Daoy (cell line): ENCODE measurements around the gene FALEC. TPM values are rescaled to one million over a fixed set of nuclear protein-coding genes. Genes with fewer than 3 reads are reported as not detected.

Experiments used
- DNase-seq: peaks from one replicate; pipeline ENCODE4 v3.0.0-alpha.2; 2015; ENCODE audit warnings: low read depth
- total RNA-seq: library from RNA; depleted of rRNA; stranded (reverse); fragments of >200 nt; shearing (Covaris generic); gene quantifications from 2 replicates; pipeline ENCODE4 v1.2.3, GENCODE V29; 2014

Gene FALEC
- total RNA-seq, 1 experiment from 2014 or later: not detected

DNA sequence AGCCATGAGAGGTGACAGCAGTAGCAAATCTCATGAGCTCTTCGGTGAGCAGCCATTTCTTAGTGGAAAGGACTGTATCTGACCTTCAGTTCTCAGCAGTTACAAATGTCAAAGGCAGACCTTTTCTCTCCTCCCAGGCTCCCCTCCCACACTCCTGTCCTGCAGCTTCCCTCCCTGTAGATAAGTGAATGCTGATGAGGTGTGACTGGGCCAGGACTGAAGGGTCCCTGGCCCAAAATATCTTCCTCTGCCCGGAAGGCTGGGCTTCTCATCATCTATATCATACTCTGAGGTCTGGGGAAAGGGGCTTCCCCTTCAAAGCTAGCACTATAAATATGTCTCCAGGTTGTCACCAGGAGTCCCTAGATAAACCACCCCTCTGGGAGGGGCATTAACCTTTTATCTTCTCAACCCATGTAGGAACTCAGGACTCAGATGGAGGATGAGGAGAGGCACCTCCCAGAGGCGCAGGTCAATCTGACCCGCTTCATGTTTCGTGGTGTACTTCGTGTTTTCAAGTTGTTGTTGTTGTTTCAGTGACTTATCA is 30.0 kb downstream of the FALEC start:
- no peak for DNase-seq

- DNase-seq: no peak
These were observed 30.9 kb downstream of the FALEC start for GRCh38 chr1:150546294-150546937.

DNA sequence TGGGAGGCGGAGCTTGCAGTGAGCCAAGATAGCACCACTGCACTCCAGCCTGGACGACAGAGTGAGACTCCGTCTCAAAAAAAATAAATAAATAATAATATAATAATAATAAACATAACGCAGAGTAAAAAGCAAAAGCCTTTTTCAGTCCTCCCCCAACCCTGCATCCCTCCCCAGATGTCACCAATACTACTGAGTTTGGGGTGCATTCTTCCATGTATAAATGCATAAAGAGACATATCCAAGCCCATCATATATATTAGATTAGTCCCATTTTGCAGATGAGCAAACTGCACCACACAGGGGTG is 32.7 kb downstream of the FALEC start:
- DNase-seq: no peak

DNA sequence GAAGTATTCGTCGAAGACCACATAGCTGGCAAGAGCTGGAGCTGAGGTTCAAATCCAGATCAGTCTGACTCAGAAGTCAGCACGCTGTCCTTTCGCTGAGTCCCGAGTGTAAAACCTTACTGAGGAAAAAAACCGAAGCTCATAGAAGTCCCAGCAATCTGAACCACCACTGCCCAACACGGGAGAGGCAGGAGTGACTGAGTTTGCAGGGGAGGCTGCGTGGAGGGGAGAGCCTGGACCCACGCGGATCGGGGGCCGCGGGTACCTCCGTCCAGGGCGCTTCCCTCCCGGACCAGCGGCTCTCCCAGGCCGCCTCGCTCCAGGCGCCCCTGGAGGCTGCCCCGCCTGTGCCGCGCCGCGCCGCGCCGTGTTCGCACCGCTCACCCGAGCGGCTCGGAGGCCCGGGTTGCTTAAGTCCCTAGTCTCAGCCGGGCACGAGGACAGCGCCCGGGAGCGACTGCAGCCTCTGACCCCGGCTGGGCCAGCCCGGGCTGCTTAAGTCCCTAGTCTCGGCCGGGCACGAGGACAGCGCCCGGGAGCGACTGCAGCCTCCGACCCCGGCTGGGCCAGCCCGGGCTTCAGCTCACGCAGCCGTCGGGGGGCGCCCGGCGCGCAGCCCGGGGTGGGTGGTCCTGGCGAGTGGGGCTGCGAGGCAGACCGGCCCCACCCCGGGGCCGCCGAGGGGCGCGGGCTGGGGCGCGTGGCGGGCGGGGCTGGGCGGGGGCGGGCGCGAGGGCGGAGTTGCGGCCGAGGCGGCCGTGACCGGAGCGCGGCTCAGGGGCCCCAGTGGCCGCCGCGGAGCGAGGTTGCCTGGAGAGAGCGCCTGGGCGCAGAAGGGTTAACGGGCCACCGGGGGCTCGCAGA is 33.3 kb downstream of the FALEC start, which contains the start of gene ADAMTSL4:
ADAMTSL4 (plus strand) TSS at position 777 of the 864 bp plus-strand sequence. CDS start 2,881 bp downstream, outside the sequence.
- DNase-seq: peak; percentile 59

- DNase-seq: no peak
These were observed 34.1 kb downstream of the FALEC start for GRCh38 chr1:150549496-150550221.

GRCh38 chr1:150550222-150551050 is 34.9 kb downstream of the FALEC start:
- DNase-seq: no peak

DNA sequence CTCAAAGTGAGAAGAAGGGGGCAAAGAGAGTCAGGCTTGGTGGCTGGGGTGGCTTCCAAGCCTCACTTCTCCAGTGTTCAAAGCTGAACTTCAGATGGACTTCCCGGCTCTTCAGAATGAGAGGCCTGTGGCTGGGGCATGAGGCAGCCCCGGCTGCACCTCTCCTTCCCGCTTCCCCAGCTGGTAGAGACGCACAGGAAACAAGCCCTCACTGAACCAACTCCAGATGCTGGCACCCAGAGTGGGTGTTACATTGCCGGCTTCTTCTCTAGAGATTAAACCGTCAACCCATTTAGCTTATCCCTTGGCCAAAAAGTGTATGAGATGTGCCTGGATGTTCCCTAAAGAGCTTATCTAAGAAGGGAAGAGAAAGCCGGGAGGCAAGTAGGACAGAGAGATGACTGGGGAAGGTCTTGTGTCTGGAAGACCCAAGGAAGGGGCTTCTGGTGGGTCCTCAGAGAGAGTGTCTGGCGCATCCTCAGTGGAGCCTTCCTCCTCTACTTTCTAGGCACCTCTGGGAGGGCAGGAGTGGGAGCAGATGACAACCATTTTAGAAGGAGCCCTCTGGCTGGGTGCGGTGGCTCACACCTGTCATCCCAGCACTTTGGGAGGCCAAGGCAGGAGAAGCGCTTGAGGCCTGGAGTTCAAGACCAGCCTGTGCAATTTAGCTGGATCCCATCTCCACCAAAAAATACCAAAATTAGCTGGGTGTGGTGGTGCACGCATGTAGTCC is 35.7 kb downstream of the FALEC start:
- DNase-seq: no peak

GRCh38 chr1:150551784-150552127 is 36.2 kb downstream of the FALEC start:
- DNase-seq: no peak

DNA sequence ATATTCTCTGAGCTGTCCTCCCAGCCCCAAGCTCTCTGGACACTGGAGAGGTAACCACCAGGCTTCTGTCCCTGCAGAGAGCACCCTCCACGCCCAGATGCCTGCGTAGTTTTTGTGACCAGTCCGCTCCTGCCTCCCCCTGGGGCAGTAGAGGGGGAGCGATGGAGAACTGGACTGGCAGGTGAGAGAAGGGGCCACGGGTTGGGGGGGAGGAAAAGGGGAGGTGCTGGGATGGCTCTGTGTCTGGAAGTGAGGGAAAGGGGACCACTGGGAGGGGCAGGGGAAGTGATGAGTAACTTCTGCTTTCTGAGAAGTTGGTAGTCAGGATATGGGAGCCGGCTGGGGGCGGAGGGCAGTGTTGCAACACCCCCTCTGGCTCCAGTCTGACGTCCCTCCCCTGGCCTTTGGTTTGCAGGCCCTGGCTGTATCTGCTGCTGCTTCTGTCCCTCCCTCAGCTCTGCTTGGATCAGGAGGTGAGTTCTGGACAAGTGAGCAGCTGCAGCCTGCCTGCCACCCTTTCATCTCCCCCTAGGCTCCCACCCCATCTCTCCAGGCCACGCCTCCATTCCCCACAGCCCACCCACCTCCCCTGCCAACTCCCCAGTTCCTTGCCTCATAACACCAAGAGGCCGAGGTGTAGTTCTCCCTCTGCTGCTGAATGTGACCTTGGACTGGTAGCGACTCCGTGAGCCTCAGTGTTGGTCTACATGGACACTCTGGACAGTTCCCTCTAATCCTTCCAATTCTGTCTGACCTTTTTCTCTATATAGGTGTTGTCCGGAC is 36.8 kb downstream of the FALEC start:
- DNase-seq: peak; percentile 89

DNA sequence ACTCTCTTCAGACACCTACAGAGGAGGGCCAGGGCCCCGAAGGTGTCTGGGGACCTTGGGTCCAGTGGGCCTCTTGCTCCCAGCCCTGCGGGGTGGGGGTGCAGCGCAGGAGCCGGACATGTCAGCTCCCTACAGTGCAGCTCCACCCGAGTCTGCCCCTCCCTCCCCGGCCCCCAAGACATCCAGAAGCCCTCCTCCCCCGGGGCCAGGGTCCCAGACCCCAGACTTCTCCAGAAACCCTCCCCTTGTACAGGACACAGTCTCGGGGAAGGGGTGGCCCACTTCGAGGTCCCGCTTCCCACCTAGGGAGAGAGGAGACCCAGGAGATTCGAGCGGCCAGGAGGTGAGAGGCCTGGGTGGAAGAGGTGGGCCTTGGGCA is 37.3 kb downstream of the FALEC start:
- no peak for DNase-seq

DNA sequence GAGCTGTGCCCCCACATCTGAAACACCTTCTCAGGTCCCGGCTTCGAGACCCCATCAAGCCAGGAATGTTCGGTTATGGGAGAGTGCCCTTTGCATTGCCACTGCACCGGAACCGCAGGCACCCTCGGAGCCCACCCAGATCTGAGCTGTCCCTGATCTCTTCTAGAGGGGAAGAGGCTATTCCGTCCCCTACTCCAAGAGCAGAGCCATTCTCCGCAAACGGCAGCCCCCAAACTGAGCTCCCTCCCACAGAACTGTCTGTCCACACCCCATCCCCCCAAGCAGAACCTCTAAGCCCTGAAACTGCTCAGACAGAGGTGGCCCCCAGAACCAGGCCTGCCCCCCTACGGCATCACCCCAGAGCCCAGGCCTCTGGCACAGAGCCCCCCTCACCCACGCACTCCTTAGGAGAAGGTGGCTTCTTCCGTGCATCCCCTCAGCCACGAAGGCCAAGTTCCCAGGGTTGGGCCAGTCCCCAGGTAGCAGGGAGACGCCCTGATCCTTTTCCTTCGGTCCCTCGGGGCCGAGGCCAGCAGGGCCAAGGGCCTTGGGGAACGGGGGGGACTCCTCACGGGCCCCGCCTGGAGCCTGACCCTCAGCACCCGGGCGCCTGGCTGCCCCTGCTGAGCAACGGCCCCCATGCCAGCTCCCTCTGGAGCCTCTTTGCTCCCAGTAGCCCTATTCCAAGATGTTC is 38.0 kb downstream of the FALEC start:
- DNase-seq: no peak

- no peak for DNase-seq
These were observed 38.5 kb downstream of the FALEC start for GRCh38 chr1:150554086-150554452.

DNA sequence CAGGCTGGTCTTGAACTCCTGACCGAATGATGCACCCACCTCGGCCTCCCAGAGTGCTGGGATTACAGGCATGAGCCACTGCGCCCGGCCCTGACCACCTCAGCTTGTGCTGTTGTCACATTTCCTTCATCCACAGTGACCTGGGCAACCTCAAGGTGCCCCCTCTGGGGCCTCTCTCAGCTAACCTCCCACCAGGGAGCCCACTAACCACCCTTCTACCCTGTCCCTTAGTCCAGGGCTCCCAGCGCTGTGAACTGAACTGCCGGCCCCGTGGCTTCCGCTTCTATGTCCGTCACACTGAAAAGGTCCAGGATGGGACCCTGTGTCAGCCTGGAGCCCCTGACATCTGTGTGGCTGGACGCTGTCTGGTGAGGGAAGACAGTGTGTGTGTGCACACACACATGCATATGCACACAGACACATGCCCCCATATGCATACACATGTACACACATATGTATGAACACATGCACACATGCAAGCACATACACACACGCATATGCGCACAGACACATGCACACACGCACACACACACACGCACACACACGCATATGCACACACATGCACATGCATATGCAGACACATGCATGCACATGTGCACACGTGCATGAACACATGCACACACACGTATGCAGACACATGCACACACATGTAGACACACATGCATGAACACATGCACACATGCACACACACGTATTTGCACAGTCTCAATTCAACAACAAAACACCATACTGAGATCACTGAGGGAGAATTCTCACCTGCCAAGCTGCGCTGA is 39.8 kb downstream of the FALEC start:
- DNase-seq: no peak

DNA sequence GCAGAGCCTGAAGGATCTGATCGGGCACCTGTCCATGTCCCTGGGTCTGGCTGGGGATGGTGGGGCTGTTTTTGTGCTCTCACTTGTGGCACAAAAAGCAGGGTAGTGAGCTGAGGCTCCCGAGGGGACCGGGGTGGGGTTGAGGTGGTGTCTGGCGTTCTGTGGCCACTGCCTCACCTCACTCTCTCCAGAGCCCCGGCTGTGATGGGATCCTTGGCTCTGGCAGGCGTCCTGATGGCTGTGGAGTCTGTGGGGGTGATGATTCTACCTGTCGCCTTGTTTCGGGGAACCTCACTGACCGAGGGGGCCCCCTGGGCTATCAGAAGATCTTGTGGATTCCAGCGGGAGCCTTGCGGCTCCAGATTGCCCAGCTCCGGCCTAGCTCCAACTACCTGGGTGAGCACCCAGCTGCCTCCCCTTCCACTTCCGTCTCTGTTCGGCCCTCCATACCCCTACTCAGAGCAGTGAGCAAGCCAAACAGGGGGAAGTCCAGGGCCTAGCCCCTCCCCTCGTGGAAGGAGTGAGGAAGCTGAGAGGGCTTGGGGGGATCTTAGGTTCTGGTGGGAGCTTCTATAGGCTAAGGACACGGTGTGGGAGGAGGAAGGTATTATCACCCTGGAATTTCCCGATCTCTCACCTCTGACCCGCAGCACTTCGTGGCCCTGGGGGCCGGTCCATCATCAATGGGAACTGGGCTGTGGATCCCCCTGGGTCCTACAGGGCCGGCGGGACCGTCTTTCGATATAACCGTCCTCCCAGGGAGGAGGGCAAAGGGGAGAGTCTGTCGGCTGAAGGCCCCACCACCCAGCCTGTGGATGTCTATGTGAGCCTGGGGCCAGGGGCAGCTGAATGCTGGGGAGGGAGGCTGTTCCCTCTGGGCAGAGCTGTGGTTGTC is 40.7 kb downstream of the FALEC start:
- DNase-seq: no peak

DNA sequence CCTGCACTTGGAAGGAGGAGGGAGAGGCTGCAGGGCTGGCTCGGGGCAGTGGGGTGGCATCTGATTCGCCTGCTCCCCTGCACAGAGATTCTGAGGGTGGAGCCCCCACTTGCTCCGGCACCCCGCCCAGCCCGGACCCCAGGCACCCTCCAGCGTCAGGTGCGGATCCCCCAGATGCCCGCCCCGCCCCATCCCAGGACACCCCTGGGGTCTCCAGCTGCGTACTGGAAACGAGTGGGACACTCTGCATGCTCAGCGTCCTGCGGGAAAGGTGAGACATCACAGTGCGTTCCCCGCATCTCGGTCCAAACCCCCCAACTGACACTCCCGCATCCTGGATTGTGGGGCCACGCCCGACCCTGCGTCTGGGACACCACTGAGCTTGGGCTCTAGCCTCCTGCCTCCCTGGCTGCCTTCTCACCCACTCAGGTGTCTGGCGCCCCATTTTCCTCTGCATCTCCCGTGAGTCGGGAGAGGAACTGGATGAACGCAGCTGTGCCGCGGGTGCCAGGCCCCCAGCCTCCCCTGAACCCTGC is 41.6 kb downstream of the FALEC start:
- no peak for DNase-seq

DNA sequence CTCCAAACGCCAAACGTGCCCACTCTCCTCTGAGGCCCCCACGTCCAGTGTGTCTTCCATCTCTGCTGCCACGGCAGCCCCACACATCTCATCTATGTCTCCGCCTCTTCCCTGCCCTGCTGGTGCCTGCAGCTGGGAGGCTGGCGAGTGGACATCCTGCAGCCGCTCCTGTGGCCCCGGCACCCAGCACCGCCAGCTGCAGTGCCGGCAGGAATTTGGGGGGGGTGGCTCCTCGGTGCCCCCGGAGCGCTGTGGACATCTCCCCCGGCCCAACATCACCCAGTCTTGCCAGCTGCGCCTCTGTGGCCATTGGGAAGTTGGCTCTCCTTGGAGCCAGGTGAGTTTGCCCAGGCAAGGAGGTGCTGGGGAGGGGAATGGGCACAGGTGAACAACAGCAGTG is 42.3 kb downstream of the FALEC start:
- no peak for DNase-seq

GRCh38 chr1:150558303-150558704 is 42.8 kb downstream of the FALEC start:
- DNase-seq: no peak
